SK-N-SH treated with all-trans-retinoic acid at 6 μM for 48 hours (cell line): ENCODE measurements around the gene SLC19A1.

Source experiments
- ATAC-seq: fragments of 200-7000 bp; cut with Tn5 transposase; 3 replicates; pipeline ENCODE4 v1.9.1; 2020; ENCODE audit warnings: mild to moderate bottlenecking, moderate library complexity
- ARNTL ChIP-seq: fragments of 450-650 bp; formaldehyde crosslinking; IDR thresholded peaks from 2 replicates; pipeline ENCODE4 v1.5.0; 2020; ENCODE audit warnings: low read depth, mild to moderate bottlenecking, moderate library complexity, borderline replicate concordance
- BACH2 ChIP-seq: fragments of 250-450 bp; sonication (Bioruptor Pico); IDR thresholded peaks from 2 replicates; pipeline ENCODE4 v1.9.0; 2021; ENCODE audit warnings: mild to moderate bottlenecking, borderline replicate concordance
- CREB5 ChIP-seq: fragments of 250-450 bp; sonication (Bioruptor Pico); IDR thresholded peaks from 2 replicates; pipeline ENCODE4 v1.5.1; 2020; ENCODE audit warnings: low read depth, mild to moderate bottlenecking, moderate library complexity
- CSDC2 ChIP-seq: fragments of 250-450 bp; sonication (Bioruptor Pico); IDR thresholded peaks from 2 replicates; pipeline ENCODE4 v1.5.0; 2020; ENCODE audit warnings: mild to moderate bottlenecking, moderate library complexity
- ESRRG ChIP-seq: fragments of 250-450 bp; sonication (Bioruptor Pico); IDR thresholded peaks from 2 replicates; pipeline ENCODE4 v1.6.1; 2021; ENCODE audit warnings: mild to moderate bottlenecking
- GLIS3 ChIP-seq: fragments of 250-450 bp; sonication (Bioruptor Pico); IDR thresholded peaks from 2 replicates; pipeline ENCODE4 v1.5.0; 2020; ENCODE audit warnings: mild to moderate bottlenecking, moderate library complexity
- ISL1 ChIP-seq: fragments of 250-450 bp; sonication (Bioruptor Pico); IDR thresholded peaks from 2 replicates; pipeline ENCODE4 v2.1.2; 2022; ENCODE audit warnings: mild to moderate bottlenecking, moderate library complexity
- OSR1 ChIP-seq: fragments of 250-450 bp; sonication (Bioruptor Pico); IDR thresholded peaks from 2 replicates; pipeline ENCODE4 v1.8.0; 2022; ENCODE audit warnings: moderate library complexity, mild to moderate bottlenecking, inconsistent platforms
- POU6F1 ChIP-seq: fragments of 250-450 bp; sonication (Bioruptor Pico); IDR thresholded peaks from 2 replicates; pipeline ENCODE4 v1.8.0; 2021; ENCODE audit warnings: low read depth, mild to moderate bottlenecking, moderate library complexity, borderline replicate concordance
- PPARA ChIP-seq: fragments of 250-450 bp; sonication (Bioruptor Pico); IDR thresholded peaks from 2 replicates; pipeline ENCODE4 v1.5.0; 2020; ENCODE audit warnings: mild to moderate bottlenecking, borderline replicate concordance
- RARB ChIP-seq: fragments of 250-450 bp; sonication (Bioruptor Pico); IDR thresholded peaks from 2 replicates; pipeline ENCODE4 v1.8.0; 2021; ENCODE audit warnings: mild to moderate bottlenecking, moderate library complexity
- SNAI2 ChIP-seq: fragments of 250-450 bp; sonication (Bioruptor Pico); IDR thresholded peaks from 2 replicates; pipeline ENCODE4 v1.5.0; 2020; ENCODE audit warnings: mild to moderate bottlenecking, moderate library complexity
- TCF4 ChIP-seq: fragments of 250-450 bp; sonication (Bioruptor Pico); IDR thresholded peaks from 2 replicates; pipeline ENCODE4 v1.8.0; 2021; ENCODE audit warnings: mild to moderate bottlenecking, moderate library complexity, borderline replicate concordance
- TOX ChIP-seq: fragments of 250-450 bp; sonication (Bioruptor Pico); IDR thresholded peaks from 2 replicates; pipeline ENCODE4 v1.8.0; 2021; ENCODE audit warnings: mild to moderate bottlenecking, moderate library complexity, borderline replicate concordance
- TSHZ2 ChIP-seq: fragments of 250-450 bp; sonication (Bioruptor Pico); IDR thresholded peaks from 2 replicates; pipeline ENCODE4 v1.5.0; 2020; ENCODE audit warnings: mild to moderate bottlenecking, moderate library complexity
- ZC3H10 ChIP-seq: fragments of 250-450 bp; sonication (Bioruptor Pico); IDR thresholded peaks from 2 replicates; pipeline ENCODE4 v1.5.1; 2021; ENCODE audit warnings: mild to moderate bottlenecking, moderate library complexity
- ZFP30 ChIP-seq: fragments of 450-650 bp; formaldehyde crosslinking; IDR thresholded peaks from 2 replicates; pipeline ENCODE4 v1.5.0; 2022; ENCODE audit warnings: mild to moderate bottlenecking, moderate library complexity
- ZNF70 ChIP-seq: fragments of 450-650 bp; formaldehyde crosslinking; IDR thresholded peaks from 2 replicates; pipeline ENCODE4 v1.5.0; 2020; ENCODE audit warnings: mild to moderate bottlenecking, moderate library complexity
- ZNF8 ChIP-seq: fragments of 450-650 bp; formaldehyde crosslinking; IDR thresholded peaks from 2 replicates; pipeline ENCODE4 v1.5.0; 2020; ENCODE audit warnings: mild to moderate bottlenecking, moderate library complexity
- TF ChIP-seq, protein P1 (sequence below): fragments of 250-450 bp; sonication (Bioruptor Pico); IDR thresholded peaks from 2 replicates; pipeline ENCODE4 v1.5.1; 2021; ENCODE audit warnings: mild to moderate bottlenecking, moderate library complexity

SLC19A1 gene

DNA sequence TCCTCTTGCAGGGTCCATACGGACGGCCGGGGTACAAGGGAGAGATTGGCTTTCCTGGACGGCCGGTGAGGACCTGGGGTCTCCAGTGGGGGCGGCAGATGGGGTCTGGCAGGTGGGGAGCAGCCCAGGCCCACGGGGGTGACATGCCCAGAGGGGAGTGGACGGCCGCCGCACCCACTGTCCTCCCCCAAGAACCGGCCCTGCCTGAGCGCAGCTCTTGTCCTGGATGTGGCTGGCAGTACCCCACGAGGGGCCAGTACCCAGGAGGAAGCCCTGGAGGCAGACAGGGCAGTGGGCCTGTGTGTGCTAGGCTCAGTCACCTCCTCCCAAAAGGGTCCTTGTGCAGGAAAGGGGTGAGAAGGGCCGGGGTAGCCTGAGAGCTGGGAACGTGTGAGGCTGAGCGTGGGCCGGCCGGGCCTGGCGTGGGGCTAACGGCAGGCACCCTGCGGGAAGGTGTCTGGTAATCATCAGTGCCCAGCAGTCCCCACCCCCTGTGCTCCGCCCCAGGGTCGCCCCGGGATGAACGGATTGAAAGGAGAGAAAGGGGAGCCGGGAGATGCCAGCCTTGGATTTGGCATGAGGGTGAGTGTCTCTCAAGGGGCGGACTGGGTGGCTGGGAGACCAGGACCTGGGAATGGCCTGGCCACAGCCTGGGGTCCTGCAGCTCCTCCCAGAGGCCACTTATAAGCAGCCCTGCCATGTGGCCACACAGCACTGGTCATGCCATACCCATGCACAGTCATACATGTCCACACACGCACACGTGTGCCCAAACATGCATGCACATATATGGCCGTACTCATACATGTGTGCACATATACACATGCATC lies 47.2 kb downstream of the SLC19A1 start (continued):
- TF ChIP-seq POU6F1 (no peak), ZNF8 (CRISPR knock-in tag) (no peak), RARB (CRISPR knock-in tag) (no peak), ZC3H10 (no peak), TSHZ2 (CRISPR knock-in tag) (no peak), CSDC2 (CRISPR knock-in tag) (no peak), TOX (CRISPR knock-in tag) (no peak)

- no peak for ATAC-seq
- TF ChIP-seq PPARA (CRISPR knock-in tag) (no peak), GLIS3 (CRISPR knock-in tag) (no peak), POU6F1 (no peak), ESRRG (CRISPR knock-in tag) (no peak), ZFP30 (CRISPR knock-in tag) (no peak), OSR1 (CRISPR knock-in tag) (no peak), ZC3H10 (no peak), BACH2 (CRISPR knock-in tag) (no peak), ARNTL (CRISPR knock-in tag) (no peak), CSDC2 (CRISPR knock-in tag) (no peak), SNAI2 (no peak), ISL1 (CRISPR knock-in tag) (no peak), CREB5 (no peak), ZNF70 (CRISPR knock-in tag) (no peak), TCF4 (no peak), TOX (CRISPR knock-in tag) (no peak), TSHZ2 (CRISPR knock-in tag) (no peak)
- TF ChIP-seq, protein P1, sequence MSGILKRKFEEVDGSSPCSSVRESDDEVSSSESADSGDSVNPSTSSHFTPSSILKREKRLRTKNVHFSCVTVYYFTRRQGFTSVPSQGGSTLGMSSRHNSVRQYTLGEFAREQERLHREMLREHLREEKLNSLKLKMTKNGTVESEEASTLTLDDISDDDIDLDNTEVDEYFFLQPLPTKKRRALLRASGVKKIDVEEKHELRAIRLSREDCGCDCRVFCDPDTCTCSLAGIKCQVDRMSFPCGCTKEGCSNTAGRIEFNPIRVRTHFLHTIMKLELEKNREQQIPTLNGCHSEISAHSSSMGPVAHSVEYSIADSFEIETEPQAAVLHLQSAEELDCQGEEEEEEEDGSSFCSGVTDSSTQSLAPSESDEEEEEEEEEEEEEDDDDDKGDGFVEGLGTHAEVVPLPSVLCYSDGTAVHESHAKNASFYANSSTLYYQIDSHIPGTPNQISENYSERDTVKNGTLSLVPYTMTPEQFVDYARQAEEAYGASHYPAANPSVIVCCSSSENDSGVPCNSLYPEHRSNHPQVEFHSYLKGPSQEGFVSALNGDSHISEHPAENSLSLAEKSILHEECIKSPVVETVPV (CRISPR knock-in tag), result no peak
Observed at GRCh38 chr21:45494135-45494850, 47.9 kb downstream of the SLC19A1 start.
